ENCODE measurements around the gene SLC7A4.

DNA sequence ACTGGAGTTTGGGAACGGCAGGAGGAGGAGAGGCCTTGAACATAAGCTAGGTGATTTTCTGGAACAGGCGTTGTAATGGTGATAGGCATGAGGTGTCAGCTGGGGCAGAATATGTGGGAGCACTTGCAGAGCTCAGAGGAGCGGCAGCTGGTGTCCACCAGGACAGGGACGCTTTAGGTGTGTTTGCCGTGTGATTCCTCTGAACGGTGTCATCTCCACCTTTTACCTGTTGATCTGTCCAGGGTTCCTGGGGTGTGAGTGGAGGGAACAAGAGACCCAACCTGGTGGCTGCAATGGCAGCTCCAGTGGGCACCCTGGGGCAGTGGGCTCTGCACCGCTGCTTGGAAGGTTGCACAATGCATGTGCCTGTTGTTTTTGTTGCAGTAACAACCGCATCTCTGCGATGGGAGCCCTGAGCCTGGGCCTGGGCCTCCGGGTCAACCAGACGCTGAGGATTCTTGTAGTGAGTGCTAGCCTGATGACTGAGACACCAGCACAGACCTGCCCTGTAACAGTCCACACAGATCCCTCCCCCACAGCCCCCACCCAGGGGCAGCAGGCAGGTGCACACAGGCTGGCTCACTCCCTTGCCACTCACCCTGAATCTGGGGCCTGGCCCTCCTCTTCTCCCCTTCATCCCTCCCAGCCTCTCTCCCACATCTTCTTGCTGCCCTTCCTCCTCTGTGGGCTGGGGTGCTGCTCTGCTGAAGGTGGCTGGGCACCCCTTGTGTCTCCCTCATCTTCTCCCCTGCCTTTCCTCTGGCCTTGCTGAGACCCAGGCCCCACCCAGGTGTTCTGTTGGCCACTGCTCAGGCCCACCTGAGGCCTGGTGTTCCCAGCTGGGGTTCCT lies 22.6 kb upstream of the SLC7A4 start:
- TF ChIP-seq, protein P1, sequence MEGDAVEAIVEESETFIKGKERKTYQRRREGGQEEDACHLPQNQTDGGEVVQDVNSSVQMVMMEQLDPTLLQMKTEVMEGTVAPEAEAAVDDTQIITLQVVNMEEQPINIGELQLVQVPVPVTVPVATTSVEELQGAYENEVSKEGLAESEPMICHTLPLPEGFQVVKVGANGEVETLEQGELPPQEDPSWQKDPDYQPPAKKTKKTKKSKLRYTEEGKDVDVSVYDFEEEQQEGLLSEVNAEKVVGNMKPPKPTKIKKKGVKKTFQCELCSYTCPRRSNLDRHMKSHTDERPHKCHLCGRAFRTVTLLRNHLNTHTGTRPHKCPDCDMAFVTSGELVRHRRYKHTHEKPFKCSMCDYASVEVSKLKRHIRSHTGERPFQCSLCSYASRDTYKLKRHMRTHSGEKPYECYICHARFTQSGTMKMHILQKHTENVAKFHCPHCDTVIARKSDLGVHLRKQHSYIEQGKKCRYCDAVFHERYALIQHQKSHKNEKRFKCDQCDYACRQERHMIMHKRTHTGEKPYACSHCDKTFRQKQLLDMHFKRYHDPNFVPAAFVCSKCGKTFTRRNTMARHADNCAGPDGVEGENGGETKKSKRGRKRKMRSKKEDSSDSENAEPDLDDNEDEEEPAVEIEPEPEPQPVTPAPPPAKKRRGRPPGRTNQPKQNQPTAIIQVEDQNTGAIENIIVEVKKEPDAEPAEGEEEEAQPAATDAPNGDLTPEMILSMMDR (IDR thresholded peaks at IDR 0.05) = no peak
- TF ChIP-seq POLR2A (IDR thresholded peaks at IDR 0.05) = no peak

All from adrenal gland (tissue), 5 donors.